ENCODE results near the gene DCAF5.

The DCAF5 gene

DNA sequence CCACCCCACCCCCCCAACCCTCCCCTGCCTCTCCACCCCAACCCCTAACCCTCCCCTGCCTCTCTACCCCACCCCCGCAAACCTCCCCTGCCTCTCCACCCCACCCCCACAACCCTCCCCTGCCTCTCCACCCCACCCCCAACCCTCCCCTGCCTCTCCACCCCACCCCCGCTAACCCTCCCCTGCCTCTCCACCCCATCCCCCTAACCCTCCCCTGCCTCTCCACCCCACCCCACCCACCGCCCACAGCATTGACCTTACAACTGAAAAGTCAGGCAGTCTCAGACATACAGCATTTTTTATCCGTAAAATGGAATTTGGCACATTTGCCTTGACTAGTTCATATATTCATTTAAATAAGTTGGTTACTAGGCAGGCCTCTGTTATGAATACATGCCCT, 135.2 kb downstream of the DCAF5 start:
- TF ChIP-seq, protein P1, sequence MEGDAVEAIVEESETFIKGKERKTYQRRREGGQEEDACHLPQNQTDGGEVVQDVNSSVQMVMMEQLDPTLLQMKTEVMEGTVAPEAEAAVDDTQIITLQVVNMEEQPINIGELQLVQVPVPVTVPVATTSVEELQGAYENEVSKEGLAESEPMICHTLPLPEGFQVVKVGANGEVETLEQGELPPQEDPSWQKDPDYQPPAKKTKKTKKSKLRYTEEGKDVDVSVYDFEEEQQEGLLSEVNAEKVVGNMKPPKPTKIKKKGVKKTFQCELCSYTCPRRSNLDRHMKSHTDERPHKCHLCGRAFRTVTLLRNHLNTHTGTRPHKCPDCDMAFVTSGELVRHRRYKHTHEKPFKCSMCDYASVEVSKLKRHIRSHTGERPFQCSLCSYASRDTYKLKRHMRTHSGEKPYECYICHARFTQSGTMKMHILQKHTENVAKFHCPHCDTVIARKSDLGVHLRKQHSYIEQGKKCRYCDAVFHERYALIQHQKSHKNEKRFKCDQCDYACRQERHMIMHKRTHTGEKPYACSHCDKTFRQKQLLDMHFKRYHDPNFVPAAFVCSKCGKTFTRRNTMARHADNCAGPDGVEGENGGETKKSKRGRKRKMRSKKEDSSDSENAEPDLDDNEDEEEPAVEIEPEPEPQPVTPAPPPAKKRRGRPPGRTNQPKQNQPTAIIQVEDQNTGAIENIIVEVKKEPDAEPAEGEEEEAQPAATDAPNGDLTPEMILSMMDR (IDR thresholded peaks at IDR 0.05; ENCODE audit: low read depth, low read length, missing control alignments): no peak
- H3K36me3 ChIP-seq (replicated peaks): no peaks in the 10 kb centered on the region
- H3K27me3 ChIP-seq (replicated peaks): no peaks in the 10 kb centered on the region
- H3K27ac ChIP-seq: no peak overlapping the region
- in situ Hi-C loops (cut with HindIII; ENCODE audit: low pct_ligation_motif_present, low sequenced_read_pairs): no loop called here
- DNase-seq: no peak
- H3K4me3 ChIP-seq (ENCODE audit: low read depth, low read length): no peak overlapping the region

DNA sequence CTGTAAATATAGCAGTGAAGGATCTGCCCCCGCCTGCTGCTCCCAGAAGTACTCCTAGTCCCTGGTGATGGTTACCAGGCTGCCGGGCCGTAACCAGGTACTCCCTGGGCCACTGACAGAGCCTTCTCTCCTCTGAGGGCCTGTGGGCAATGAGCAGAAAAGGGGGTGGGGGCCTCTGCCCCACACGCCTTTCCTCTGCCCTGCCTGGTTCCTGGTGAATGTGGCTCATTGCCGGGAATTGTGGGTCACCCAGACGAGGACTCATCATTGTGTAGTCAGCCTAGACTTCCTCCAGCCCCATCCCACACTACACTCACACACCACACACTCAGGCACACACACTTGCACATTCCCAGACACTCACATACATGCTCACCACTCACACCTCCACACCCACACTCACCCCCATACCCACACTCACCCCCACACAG, 138.1 kb downstream of the DCAF5 start:
- peak; percentile 27 for DNase-seq
- TF ChIP-seq, protein P1 (IDR thresholded peaks at IDR 0.05; ENCODE audit: low read depth, low read length, missing control alignments): no peak
- in situ Hi-C loops (cut with HindIII; ENCODE audit: low pct_ligation_motif_present, low sequenced_read_pairs): no loop called here
- no peaks in the 10 kb centered on the region for H3K36me3 ChIP-seq (replicated peaks)
- H3K27me3 ChIP-seq (replicated peaks): no peaks in the 10 kb centered on the region
- H3K4me3 ChIP-seq (ENCODE audit: low read depth, low read length): no peak overlapping the region
- H3K27ac ChIP-seq: no peak overlapping the region

- TF ChIP-seq, protein P1 (IDR thresholded peaks at IDR 0.05; ENCODE audit: low read depth, low read length, missing control alignments): no peak
- peak; percentile 25 for DNase-seq
- Histone ChIP-seq H3K27ac (no peak overlapping the region), H3K27me3 (replicated peaks) (no peaks in the 10 kb centered on the region), H3K36me3 (replicated peaks) (no peaks in the 10 kb centered on the region), H3K4me3 (ENCODE audit: low read depth, low read length) (no peak overlapping the region)
- in situ Hi-C loops (cut with HindIII; ENCODE audit: low pct_ligation_motif_present, low sequenced_read_pairs): no loop called here
Observed at GRCh38 chr14:69013943-69014782, 138.8 kb downstream of the DCAF5 start.

DNA sequence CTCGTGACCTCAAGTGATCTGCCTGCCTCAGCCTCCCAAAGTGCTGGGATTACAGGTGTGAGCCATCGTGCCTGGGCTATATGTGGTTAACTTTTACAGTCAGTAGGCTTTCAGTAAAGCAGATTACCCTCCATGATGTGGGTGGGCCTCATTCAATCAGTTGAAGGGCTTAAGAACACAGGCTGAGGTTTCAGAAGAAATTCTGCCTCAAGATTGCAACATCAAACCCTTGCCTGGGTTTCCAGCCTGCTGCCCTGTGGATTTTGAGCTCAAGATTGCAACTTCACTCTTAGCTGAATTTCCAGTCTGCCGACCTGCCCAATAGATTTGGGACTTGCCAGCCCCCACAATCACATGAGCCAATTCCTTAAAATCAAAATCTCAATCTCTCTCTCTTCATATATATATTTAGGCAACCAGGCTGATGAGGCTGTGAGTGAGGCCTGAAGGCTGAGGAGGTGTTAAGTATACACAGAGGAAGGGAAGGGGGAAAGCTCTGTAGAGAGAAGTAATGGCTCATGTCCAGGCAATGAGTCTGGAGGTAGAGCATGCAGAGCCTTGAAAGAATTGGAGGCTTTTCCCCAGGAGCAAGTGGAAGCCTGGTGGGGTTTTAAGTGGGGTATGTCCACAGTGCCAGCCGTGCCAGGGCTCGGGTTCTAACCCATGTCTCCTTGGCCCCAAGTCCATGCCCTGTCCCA, 140.5 kb downstream of the DCAF5 start:
- Histone ChIP-seq H3K4me3 (ENCODE audit: low read depth, low read length) (no peak overlapping the region), H3K27ac (no peak overlapping the region), H3K27me3 (replicated peaks) (no peaks in the 10 kb centered on the region), H3K36me3 (replicated peaks) (no peaks in the 10 kb centered on the region)
- DNase-seq: no peak
- in situ Hi-C loops (cut with HindIII; ENCODE audit: low pct_ligation_motif_present, low sequenced_read_pairs): no loop called here
- TF ChIP-seq, protein P1 (IDR thresholded peaks at IDR 0.05; ENCODE audit: low read depth, low read length, missing control alignments): no peak

DNA sequence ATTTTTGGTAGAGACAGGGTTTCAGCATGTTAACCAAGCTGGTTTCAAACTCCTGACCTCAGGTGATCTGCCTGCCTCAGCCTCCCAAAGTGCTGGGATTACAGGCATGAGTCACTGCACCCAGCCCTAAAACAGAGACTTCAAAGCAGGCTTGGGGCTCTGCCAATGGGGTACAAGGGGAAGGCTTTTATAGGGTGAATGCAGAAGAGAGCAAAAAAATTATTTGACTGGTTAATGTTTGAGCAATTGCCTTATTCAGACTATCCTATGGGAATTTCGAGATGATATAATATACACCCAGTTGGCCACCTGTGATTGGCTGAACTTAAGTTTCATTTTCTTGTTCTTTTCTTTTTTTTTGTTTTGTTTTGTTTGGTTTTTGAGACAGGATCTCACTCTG, 142.3 kb downstream of the DCAF5 start:
- Histone ChIP-seq H3K36me3 (replicated peaks) (no peaks in the 10 kb centered on the region), H3K27me3 (replicated peaks) (no peaks in the 10 kb centered on the region), H3K27ac (no peak overlapping the region), H3K4me3 (ENCODE audit: low read depth, low read length) (no peak overlapping the region)
- DNase-seq: no peak
- in situ Hi-C loops (cut with HindIII; ENCODE audit: low pct_ligation_motif_present, low sequenced_read_pairs): no loop called here
- TF ChIP-seq, protein P1 (IDR thresholded peaks at IDR 0.05; ENCODE audit: low read depth, low read length, missing control alignments): no peak

Data from brain microvascular endothelial cell (primary cell).